H9 (cell line): Measurements from ENCODE around the gene KRT15. TPM values are rescaled to one million over a fixed set of nuclear protein-coding genes. Genes with fewer than 3 reads are reported as not detected.
A peak's percentile ranks its signal among the peaks of the same experiment; 100 is the strongest.

Experiments used
- DNase-seq: peaks from one replicate; pipeline ENCODE4 v3.0.0-alpha.2; 2017
- H2AFZ ChIP-seq: one replicate; pipeline ENCODE4 v1.6.1; 2013; ENCODE audit warnings: mild to moderate bottlenecking, low read length, control low read depth, moderate library complexity
- H2AK5ac ChIP-seq: 2 replicates; pipeline ENCODE4 v1.6.1; 2013; ENCODE audit warnings: low read length, control low read depth, mixed read lengths; ENCODE audit not compliant: insufficient read length
- H2BK120ac ChIP-seq: one replicate; pipeline ENCODE4 v1.6.1; 2013; ENCODE audit warnings: low read depth, mild to moderate bottlenecking, low read length, control low read depth, inconsistent platforms; ENCODE audit not compliant: poor library complexity, severe bottlenecking
- H2BK12ac ChIP-seq: 2 replicates; pipeline ENCODE4 v1.6.1; 2013; ENCODE audit warnings: low read length, control low read depth, mixed read lengths, low read depth; ENCODE audit not compliant: insufficient read length
- H2BK15ac ChIP-seq: 2 replicates; pipeline ENCODE4 v1.6.1; 2013; ENCODE audit warnings: low read depth, low read length, control low read depth
- H2BK20ac ChIP-seq: one replicate; pipeline ENCODE4 v1.6.1; 2013; ENCODE audit warnings: low read depth, mild to moderate bottlenecking, low read length, control low read depth, inconsistent platforms; ENCODE audit not compliant: poor library complexity, severe bottlenecking
- H2BK5ac ChIP-seq: 2 replicates; pipeline ENCODE4 v1.6.1; 2013; ENCODE audit warnings: low read length, control low read depth, mixed read lengths; ENCODE audit not compliant: insufficient read length
- H3K14ac ChIP-seq: 2 replicates; pipeline ENCODE4 v1.6.1; 2013; ENCODE audit warnings: low read length, control low read depth; ENCODE audit not compliant: insufficient read depth
- H3K18ac ChIP-seq: 2 replicates; pipeline ENCODE4 v1.6.1; 2013; ENCODE audit warnings: low read depth, mild to moderate bottlenecking, mixed read lengths, low read length, control low read depth; ENCODE audit not compliant: insufficient read length
- H3K23ac ChIP-seq: 2 replicates; pipeline ENCODE4 v1.6.1; 2013; ENCODE audit warnings: low read length, control low read depth, mixed read lengths, low read depth; ENCODE audit not compliant: insufficient read length
- H3K23me2 ChIP-seq: 2 replicates; pipeline ENCODE4 v1.6.1; 2013; ENCODE audit warnings: low read depth, mild to moderate bottlenecking, mixed read lengths, low read length, control low read depth; ENCODE audit not compliant: insufficient read length, poor library complexity, severe bottlenecking
- H3K27ac ChIP-seq: 2 replicates; pipeline ENCODE4 v1.5.1; 2013; ENCODE audit warnings: low read length, control low read depth, mixed read lengths, low read depth; ENCODE audit not compliant: insufficient read length
- H3K27me3 ChIP-seq: 2 replicates; pipeline ENCODE4 v1.6.1; 2013; ENCODE audit warnings: low read length, control low read depth, inconsistent platforms; ENCODE audit not compliant: insufficient read depth
- H3K4ac ChIP-seq: 2 replicates; pipeline ENCODE4 v1.6.1; 2013; ENCODE audit warnings: low read depth, mild to moderate bottlenecking, control low read depth, inconsistent platforms, low read length, moderate library complexity
- H3K4me1 ChIP-seq: 2 replicates; pipeline ENCODE4 v1.6.1; 2013; ENCODE audit warnings: low read length, control low read depth, inconsistent platforms; ENCODE audit not compliant: insufficient read depth
- H3K4me2 ChIP-seq: 2 replicates; pipeline ENCODE4 v1.6.1; 2013; ENCODE audit warnings: low read length, control low read depth, mixed read lengths; ENCODE audit not compliant: insufficient read length, insufficient read depth
- H3K56ac ChIP-seq: 2 replicates; pipeline ENCODE4 v1.6.1; 2013; ENCODE audit warnings: low read depth, mild to moderate bottlenecking, mixed read lengths, low read length, control low read depth; ENCODE audit not compliant: insufficient read length
- H3K79me1 ChIP-seq: 2 replicates; pipeline ENCODE4 v1.6.1; 2013; ENCODE audit warnings: low read depth, mild to moderate bottlenecking, moderate library complexity, low read length, control low read depth, inconsistent platforms; ENCODE audit not compliant: insufficient read depth, poor library complexity, severe bottlenecking
- H3K79me2 ChIP-seq: 2 replicates; pipeline ENCODE4 v1.6.1; 2013; ENCODE audit warnings: low read length, control low read depth, inconsistent platforms; ENCODE audit not compliant: insufficient read depth
- H3K9ac ChIP-seq: 2 replicates; pipeline ENCODE4 v1.6.1; 2013; ENCODE audit warnings: low read length, control low read depth, mixed read lengths; ENCODE audit not compliant: insufficient read length; ENCODE audit errors: extremely low read depth
- H3K9me3 ChIP-seq: one replicate; pipeline ENCODE4 v1.6.1; 2013; ENCODE audit warnings: low read depth, low read length, inconsistent platforms; ENCODE audit not compliant: control insufficient read depth
- H3T11ph ChIP-seq: one replicate; pipeline ENCODE4 v1.6.1; 2013; ENCODE audit warnings: mild to moderate bottlenecking, low read length, control low read depth, inconsistent platforms
- H4K20me1 ChIP-seq: one replicate; pipeline ENCODE4 v1.6.1; 2013; ENCODE audit not compliant: control insufficient read depth, insufficient read length, insufficient read depth
- H4K5ac ChIP-seq: 2 replicates; pipeline ENCODE4 v1.6.1; 2013; ENCODE audit warnings: low read depth, mild to moderate bottlenecking, mixed read lengths, low read length, control low read depth; ENCODE audit not compliant: insufficient read length
- H4K8ac ChIP-seq: replicated peaks from 2 replicates; pipeline ENCODE4 v1.6.1; 2013; ENCODE audit warnings: low read length, control low read depth, mixed read lengths, low read depth; ENCODE audit not compliant: insufficient read length
- H4K91ac ChIP-seq: 2 replicates; pipeline ENCODE4 v1.6.1; 2013; ENCODE audit warnings: low read depth, mild to moderate bottlenecking, moderate library complexity, mixed read lengths, low read length, control low read depth; ENCODE audit not compliant: insufficient read length
- H3K27ac Mint-ChIP-seq, 3 experiments: 2 replicates in 2 of 3; 3 replicates in 1 of 3; pipeline ENCODE4 v1.8.0; 2020 to 2021; ENCODE audit warnings: mixed read lengths in 3 of 3, mild to moderate bottlenecking in 1 of 3, moderate library complexity in 1 of 3
- H3K27me3 Mint-ChIP-seq: 2 replicates; pipeline ENCODE4 v1.8.0; 2021; ENCODE audit warnings: low read depth, mild to moderate bottlenecking, moderate library complexity, mixed read lengths
- H3K36me3 Mint-ChIP-seq, 3 experiments: 2 replicates in 2 of 3; 3 replicates in 1 of 3; pipeline ENCODE4 v1.8.0; 2020 to 2021; ENCODE audit warnings: low read depth in 3 of 3, mixed read lengths in 3 of 3; ENCODE audit not compliant: insufficient read depth in 1 of 3
- H3K4me1 Mint-ChIP-seq, 2 experiments: 2 replicates each; pipeline ENCODE4 v1.8.0; 2020; ENCODE audit warnings: mixed read lengths in 2 of 2
- H3K4me3 Mint-ChIP-seq, 2 experiments: 2 replicates in 1 of 2; 3 replicates in 1 of 2; pipeline ENCODE4 v1.8.0; 2020 to 2021; ENCODE audit warnings: mild to moderate bottlenecking in 2 of 2, mixed read lengths in 2 of 2, moderate library complexity in 1 of 2
- H3K9me3 Mint-ChIP-seq, 2 experiments: 2 replicates in 1 of 2; 3 replicates in 1 of 2; pipeline ENCODE4 v1.8.0; 2020; ENCODE audit warnings: mild to moderate bottlenecking in 2 of 2, mixed read lengths in 2 of 2, moderate library complexity in 1 of 2
- WGBS: extraction: QIAGEN DNeasy Blood & Tissue Kit; methylation state at CpG from one replicate; pipeline ENCODE4 v1.1.7; 2013; ENCODE audit warnings: missing lambda C conversion rate, low lambda C conversion rate, mixed read lengths; ENCODE audit not compliant: insufficient read length; ENCODE audit errors: extremely low coverage; 5-methylcytosine and 5-hydroxymethylcytosine counted together
- total RNA-seq: library from RNA; stranded (reverse); gene quantifications from 2 replicates; pipeline ENCODE4 v1.2.1, GENCODE V29; 2021
- TF ChIP-seq, protein P1 (sequence below): fragments of 200-600 bp; sonication (generic); conservative IDR thresholded peaks from 3 replicates; pipeline ENCODE4 v1.8.0; 2021; ENCODE audit warnings: antibody characterized with exemption, mild to moderate bottlenecking

Gene KRT15
- total RNA-seq, 1 experiment from 2014 or later = 0.87 TPM

DNA sequence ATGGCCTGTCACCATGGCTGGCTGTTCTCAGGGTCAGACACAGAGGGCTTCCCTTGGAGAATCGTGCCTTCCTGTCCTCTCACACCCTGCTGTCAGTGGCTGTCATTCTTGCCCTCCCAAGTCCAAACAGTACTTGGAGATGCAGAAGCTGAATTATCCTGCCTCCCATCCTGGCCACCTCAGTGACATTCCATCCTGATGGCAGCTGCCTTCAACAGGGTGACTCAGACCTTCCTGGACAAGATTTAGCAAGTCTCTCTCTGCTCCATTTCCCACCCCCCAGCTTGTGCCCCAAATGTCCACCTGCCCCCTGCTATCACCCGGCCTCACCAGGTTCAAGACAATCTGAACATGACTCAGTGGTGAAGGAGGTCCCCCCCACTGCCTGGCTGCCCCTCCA is 24.2 kb downstream of the KRT15 start:
- Mint-ChIP-seq H3K36me3 (no peaks in the 10 kb centered on the region), H3K9me3 (no peaks in the 10 kb centered on the region), H3K4me3 (no peak overlapping the region), H3K27me3 (peaks cover 18% of the 10 kb centered on the region), H3K4me1 (peaks cover 19 to 20% of the 10 kb centered on the region in 2 experiments), H3K27ac (peak overlapping the region in 1 of 3 experiments; percentile 70; a peak in 2 of 7 replicates)
- Histone ChIP-seq H3K9ac (peak overlapping the region; percentile 7), H4K8ac (no peak overlapping the region), H4K5ac (no peak overlapping the region), H3K79me2 (no peaks in the 10 kb centered on the region), H4K91ac (no peak overlapping the region), H2BK5ac (no peak overlapping the region), H4K20me1 (no peaks in the 10 kb centered on the region), H2BK20ac (no peak overlapping the region), H3K18ac (no peak overlapping the region), H3K4ac (no peak overlapping the region), H3K23me2 (no peaks in the 10 kb centered on the region), H3K27me3 (no peaks in the 10 kb centered on the region), H2AFZ (no peak overlapping the region), H3K9me3 (no peaks in the 10 kb centered on the region), H3K4me2 (no peak overlapping the region), H3K79me1 (no peaks in the 10 kb centered on the region), H3T11ph (no peak overlapping the region), H2BK120ac (no peak overlapping the region), H3K56ac (no peak overlapping the region), H3K23ac (no peak overlapping the region), H3K14ac (no peak overlapping the region), H2AK5ac (no peak overlapping the region), H2BK12ac (no peak overlapping the region), H3K4me1 (no peaks in the 10 kb centered on the region), H3K27ac (no peak overlapping the region), H2BK15ac (no peak overlapping the region)
- no peak for DNase-seq
- no CpG with 5 or more reads among the region's 2 CpGs for whole genome bisulfite sequencing
- TF ChIP-seq, protein P1, sequence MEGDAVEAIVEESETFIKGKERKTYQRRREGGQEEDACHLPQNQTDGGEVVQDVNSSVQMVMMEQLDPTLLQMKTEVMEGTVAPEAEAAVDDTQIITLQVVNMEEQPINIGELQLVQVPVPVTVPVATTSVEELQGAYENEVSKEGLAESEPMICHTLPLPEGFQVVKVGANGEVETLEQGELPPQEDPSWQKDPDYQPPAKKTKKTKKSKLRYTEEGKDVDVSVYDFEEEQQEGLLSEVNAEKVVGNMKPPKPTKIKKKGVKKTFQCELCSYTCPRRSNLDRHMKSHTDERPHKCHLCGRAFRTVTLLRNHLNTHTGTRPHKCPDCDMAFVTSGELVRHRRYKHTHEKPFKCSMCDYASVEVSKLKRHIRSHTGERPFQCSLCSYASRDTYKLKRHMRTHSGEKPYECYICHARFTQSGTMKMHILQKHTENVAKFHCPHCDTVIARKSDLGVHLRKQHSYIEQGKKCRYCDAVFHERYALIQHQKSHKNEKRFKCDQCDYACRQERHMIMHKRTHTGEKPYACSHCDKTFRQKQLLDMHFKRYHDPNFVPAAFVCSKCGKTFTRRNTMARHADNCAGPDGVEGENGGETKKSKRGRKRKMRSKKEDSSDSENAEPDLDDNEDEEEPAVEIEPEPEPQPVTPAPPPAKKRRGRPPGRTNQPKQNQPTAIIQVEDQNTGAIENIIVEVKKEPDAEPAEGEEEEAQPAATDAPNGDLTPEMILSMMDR = no peak
